Measurements from ENCODE around the gene VTI1A.

The VTI1A gene

GRCh38 chr10:112732277-112732921 lies 285.4 kb downstream of the VTI1A start:
- no peak for DNase-seq

GRCh38 chr10:112735041-112735695 lies 288.2 kb downstream of the VTI1A start:
- no peak for DNase-seq

GRCh38 chr10:112738606-112739591 lies 291.9 kb downstream of the VTI1A start:
- no peak for DNase-seq

- no peak for DNase-seq
Observed at GRCh38 chr10:112739592-112740353, 292.8 kb downstream of the VTI1A start.

- no peak for DNase-seq
Observed at GRCh38 chr10:112741830-112742402, 294.9 kb downstream of the VTI1A start.

GRCh38 chr10:112744181-112745096 lies 297.4 kb downstream of the VTI1A start:
- DNase-seq: no peak

- no peak for DNase-seq
Observed at GRCh38 chr10:112746329-112746728, 299.3 kb downstream of the VTI1A start.

GRCh38 chr10:112750427-112751167 lies 303.6 kb downstream of the VTI1A start:
- DNase-seq: no peak

- no peak for DNase-seq
Observed at GRCh38 chr10:112751651-112752050, 304.6 kb downstream of the VTI1A start.

GRCh38 chr10:112752288-112752687 lies 305.3 kb downstream of the VTI1A start:
- no peak for DNase-seq

- no peak for DNase-seq
Observed at GRCh38 chr10:112753961-112754411, 307.0 kb downstream of the VTI1A start.

GRCh38 chr10:112755446-112756234 lies 308.6 kb downstream of the VTI1A start:
- DNase-seq: no peak

- no peak for DNase-seq
Observed at GRCh38 chr10:112756235-112756527, 309.2 kb downstream of the VTI1A start.

GRCh38 chr10:112758961-112759360 lies 311.9 kb downstream of the VTI1A start:
- no peak for DNase-seq

- DNase-seq: no peak
Observed at GRCh38 chr10:112759496-112759895, 312.5 kb downstream of the VTI1A start.

GRCh38 chr10:112761256-112761655 lies 314.2 kb downstream of the VTI1A start:
- DNase-seq: no peak

GRCh38 chr10:112763916-112764520 lies 317.0 kb downstream of the VTI1A start:
- DNase-seq: no peak

GRCh38 chr10:112765717-112766235 lies 318.8 kb downstream of the VTI1A start:
- no peak for DNase-seq

GRCh38 chr10:112766636-112767035 lies 319.6 kb downstream of the VTI1A start:
- no peak for DNase-seq
